Stimulated activated naive CD4-positive, alpha-beta T cell (primary cell): ENCODE results near the gene CALHM1.
"Not testable (repeated sequence)": the region's sequence is repeated elsewhere in the genome, so short reads cannot be mapped to it uniquely, and the experiment has no call there.

Source experiments
- DNase-seq, 6 experiments: peaks; one replicate each; lab custom pipeline; 2025; lab: John Stamatoyannopoulos, UW

CALHM1 gene

GRCh38 chr10:103486635-103487409, 28.1 kb upstream of the CALHM1 start:
- DNase-seq, result not testable (repeated sequence)

GRCh38 chr10:103481974-103482531, 23.4 kb upstream of the CALHM1 start:
- peak in 3 of 6 experiments; percentile 30 to 64 (median 58) for DNase-seq

- no peak for DNase-seq
Measured at GRCh38 chr10:103480521-103480920, 21.8 kb upstream of the CALHM1 start.

GRCh38 chr10:103479135-103479534, 20.4 kb upstream of the CALHM1 start, which contains the start of gene CALHM3:
Gene CALHM3 (minus strand): TSS chr10:103479240. CDS start chr10:103479032, 208 bp downstream.
- no peak for DNase-seq

- DNase-seq, result no peak
Measured at GRCh38 chr10:103478671-103479070, 20.0 kb upstream of the CALHM1 start.

GRCh38 chr10:103476046-103476768, 17.5 kb upstream of the CALHM1 start:
- no peak for DNase-seq

- DNase-seq, result no peak
Measured at GRCh38 chr10:103475437-103475836, 16.7 kb upstream of the CALHM1 start.

GRCh38 chr10:103474077-103474476, 15.4 kb upstream of the CALHM1 start:
- DNase-seq, result no peak

- no peak for DNase-seq
Measured at GRCh38 chr10:103473261-103473671, 14.6 kb upstream of the CALHM1 start.

GRCh38 chr10:103472005-103472404, 13.3 kb upstream of the CALHM1 start:
- no peak for DNase-seq

GRCh38 chr10:103470761-103471653, 12.3 kb upstream of the CALHM1 start:
- DNase-seq, result peak in 3 of 6 experiments; percentile 20 to 45 (median 32)

GRCh38 chr10:103469201-103469600, 10.5 kb upstream of the CALHM1 start:
- DNase-seq, result no peak

- DNase-seq, result no peak
Measured at GRCh38 chr10:103467406-103467805, 8.7 kb upstream of the CALHM1 start.

GRCh38 chr10:103466734-103467133, 8.0 kb upstream of the CALHM1 start:
- DNase-seq, result no peak

- no peak for DNase-seq
Measured at GRCh38 chr10:103465411-103466179, 6.9 kb upstream of the CALHM1 start.

- DNase-seq, result no peak
Measured at GRCh38 chr10:103463499-103463898, 4.8 kb upstream of the CALHM1 start.

- no peak for DNase-seq
Measured at GRCh38 chr10:103459615-103460014, 915 bp upstream of the CALHM1 start.

- DNase-seq, result no peak
Measured at GRCh38 chr10:103457896-103458583, 660 bp downstream of the CALHM1 start.

- no peak for DNase-seq
Measured at GRCh38 chr10:103457176-103457712, 1.5 kb downstream of the CALHM1 start.

GRCh38 chr10:103456074-103456660, 2.5 kb downstream of the CALHM1 start:
- DNase-seq, result no peak
